Transverse colon (tissue), 4 donors: ENCODE data around the gene BLOC1S6. TPM values are rescaled to one million over a fixed set of nuclear protein-coding genes. Genes with fewer than 3 reads are reported as not detected.

Experiments
- DNase-seq: peaks from one replicate; pipeline ENCODE4 v3.0.0-alpha.2; 2019
- H3K27ac ChIP-seq, 4 donors: fragments of 200-600 bp; sonication (generic); 2 replicates each; pipeline ENCODE4 v1.5.1; 2016 to 2018; ENCODE audit warnings: inconsistent platforms in 4 of 4
- H3K27me3 ChIP-seq: fragments of 200-600 bp; sonication (generic); 2 replicates; pipeline ENCODE4 v1.5.1; 2017; ENCODE audit warnings: inconsistent platforms
- H3K36me3 ChIP-seq, 4 donors: fragments of 200-600 bp; sonication (generic); 2 replicates each; pipeline ENCODE4 v1.5.1; 2017 to 2019; ENCODE audit warnings: inconsistent platforms in 4 of 4
- H3K4me1 ChIP-seq, 4 donors: fragments of 200-600 bp; sonication (generic); 2 replicates each; pipeline ENCODE4 v1.5.1; 2017 to 2020; ENCODE audit warnings: inconsistent platforms in 4 of 4
- H3K4me3 ChIP-seq, 4 donors: fragments of 200-600 bp; sonication (generic); 1 replicate in 1 of 4; 2 replicates in 3 of 4; pipeline versions ENCODE4 v1.5.1 to v1.6.1; 2017 to 2019; ENCODE audit warnings: inconsistent platforms in 4 of 4
- H3K9me3 ChIP-seq, 2 donors: fragments of 200-600 bp; sonication (generic); 2 replicates each; pipeline ENCODE4 v1.5.1; 2017 to 2019; ENCODE audit warnings: inconsistent platforms in 2 of 2
- CTCF ChIP-seq, 5 experiments: fragments of 200-600 bp in 3 of 5; fragments of 450-650 bp in 2 of 5; sonication (generic) in 3 of 5; IDR thresholded peaks; 1 replicate in 2 of 5; 2 replicates in 3 of 5; pipeline ENCODE4 v1.5.1; 2016 to 2017; ENCODE audit warnings: antibody characterized with exemption in 5 of 5, inconsistent platforms in 3 of 5, mild to moderate bottlenecking in 2 of 5, moderate library complexity in 1 of 5
- EP300 ChIP-seq: sonication (generic); formaldehyde crosslinking; IDR thresholded peaks from one replicate; pipeline ENCODE4 v1.6.1; 2017; ENCODE audit warnings: antibody characterized with exemption, low read depth
- POLR2A ChIP-seq: fragments of 450-650 bp; IDR thresholded peaks from one replicate; pipeline ENCODE4 v1.6.1; 2016; ENCODE audit warnings: antibody characterized with exemption, mild to moderate bottlenecking, moderate library complexity
- POLR2AphosphoS5 ChIP-seq, 3 donors: sonication (generic); formaldehyde crosslinking; IDR thresholded peaks; one replicate each; pipeline ENCODE4 v1.6.1; 2016; ENCODE audit warnings: antibody characterized with exemption in 3 of 3
- WGBS, 2 donors: methylation state at CpG; one replicate each; pipeline ENCODE4 v1.1.5; 2018; ENCODE audit warnings: low coverage in 1 of 2; 5-methylcytosine and 5-hydroxymethylcytosine counted together
- in situ Hi-C, 4 donors: fragments of 200-750 bp; cut with MboI; loops; one replicate each; pipeline versions ENCODE4 v1.15.0 to v1.15.1; 2017; ENCODE audit warnings: low sequenced_read_pairs in 3 of 4, low pct_ligation_motif_present in 1 of 4, low pct_unique_long_range_greater_than_20kb in 1 of 4
- intact Hi-C: fragments of 100-400 bp; cut with DNase I; formaldehyde crosslinking; loops from one replicate; pipeline ENCODE4 v1.15.1; 2023; ENCODE audit warnings: low total_unique reads
- total RNA-seq, 4 donors: library from RNA; depleted of rRNA; stranded (reverse); fragments of >200 nt; gene quantifications; one replicate each; pipeline ENCODE4 v1.1.0, GENCODE V29; 2016

The BLOC1S6 gene
- total RNA-seq, 4 donors from 2014 or later, result 6.7 to 35.4 (median 23.8) TPM

- no peak for DNase-seq
- in situ Hi-C loops, result no loop called here
- Histone ChIP-seq H3K4me1 (peaks cover 16 to 39% (median 27%) of the 10 kb centered on the region in 4 donors), H3K4me3 (peak overlapping the region in 3 of 4 donors; percentile 82 to 88 (median 88)), H3K36me3 (no peaks in the 10 kb centered on the region), H3K27me3 (no peaks in the 10 kb centered on the region), H3K9me3 (no peaks in the 10 kb centered on the region), H3K27ac (peak overlapping the region; percentile 93 to 99 (median 98))
- WGBS, 2 donors, result 58 to 86% methylated on average over 2 to 3 of the region's 3 CpGs
- TF ChIP-seq POLR2AphosphoS5 (IDR thresholded peaks at IDR 0.05), result no peak
- intact Hi-C loops, result no loop called here
These were observed 1.1 kb upstream of the BLOC1S6 start for GRCh38 chr15:45586125-45586524.

- 0% methylated on average over 1 to 13 of the region's 14 CpGs for WGBS, 2 donors
- in situ Hi-C loops, result no loop called here
- intact Hi-C loops, result no loop called here
These were observed 531 bp upstream of the BLOC1S6 start for GRCh38 chr15:45586601-45587094.

GRCh38 chr15:45587863-45588170 lies 638 bp downstream of the BLOC1S6 start:
- WGBS, 2 donors, result 0% methylated on average over 4 of the region's 4 CpGs

More at GRCh38 chr15:45586601-45587094, 531 bp upstream of the BLOC1S6 start:
- Histone ChIP-seq H3K9me3 (no peaks in the 10 kb centered on the region), H3K27ac (peak overlapping the region; percentile 93 to 99 (median 98)), H3K27me3 (no peaks in the 10 kb centered on the region), H3K4me3 (peak overlapping the region; percentile 61 to 88 (median 85)), H3K36me3 (no peaks in the 10 kb centered on the region), H3K4me1 (peaks cover 16 to 39% (median 27%) of the 10 kb centered on the region in 4 donors)
- no peak for DNase-seq
- TF ChIP-seq CTCF (IDR thresholded peaks at IDR 0.05) (no peak), POLR2AphosphoS5 (IDR thresholded peaks at IDR 0.05) (no peak), EP300 (no peak), POLR2A (no peak)

GRCh38 chr15:45588219-45588875 lies 1.2 kb downstream of the BLOC1S6 start:
- DNase-seq, result no peak
- Histone ChIP-seq H3K27ac (peak overlapping the region; percentile 93 to 99 (median 98)), H3K9me3 (no peaks in the 10 kb centered on the region), H3K27me3 (no peaks in the 10 kb centered on the region), H3K4me3 (peak overlapping the region; percentile 61 to 88 (median 85)), H3K4me1 (peaks cover 16 to 39% (median 27%) of the 10 kb centered on the region in 4 donors), H3K36me3 (peaks cover 0 to 3% (median 0%) of the 10 kb centered on the region in 4 donors)
- intact Hi-C loops, result no loop called here
- TF ChIP-seq EP300, result no peak
- TF ChIP-seq POLR2A, result no peak
- no peak for TF ChIP-seq POLR2AphosphoS5 (IDR thresholded peaks at IDR 0.05)
- no peak for TF ChIP-seq CTCF (IDR thresholded peaks at IDR 0.05)
- WGBS, 2 donors, result 6 to 24% methylated on average over 3 to 6 of the region's 6 CpGs
- in situ Hi-C loops, result no loop called here

More at GRCh38 chr15:45587863-45588170, 638 bp downstream of the BLOC1S6 start:
- in situ Hi-C loops, result no loop called here
- peak overlapping the region; percentile 93 to 99 (median 98) for H3K27ac ChIP-seq
- intact Hi-C loops, result no loop called here
- H3K9me3 ChIP-seq, result no peaks in the 10 kb centered on the region
- H3K4me3 ChIP-seq, result peak overlapping the region; percentile 61 to 88 (median 85)
- H3K4me1 ChIP-seq, result peaks cover 16 to 39% (median 27%) of the 10 kb centered on the region in 4 donors
- peaks cover 0 to 3% (median 0%) of the 10 kb centered on the region in 4 donors for H3K36me3 ChIP-seq
- no peaks in the 10 kb centered on the region for H3K27me3 ChIP-seq
- no peak for DNase-seq
- TF ChIP-seq POLR2AphosphoS5 (IDR thresholded peaks at IDR 0.05) (no peak), CTCF (IDR thresholded peaks at IDR 0.05) (no peak), EP300 (no peak), POLR2A (no peak)
